ENCODE data around the gene ARRDC4.

ARRDC4 gene

DNA sequence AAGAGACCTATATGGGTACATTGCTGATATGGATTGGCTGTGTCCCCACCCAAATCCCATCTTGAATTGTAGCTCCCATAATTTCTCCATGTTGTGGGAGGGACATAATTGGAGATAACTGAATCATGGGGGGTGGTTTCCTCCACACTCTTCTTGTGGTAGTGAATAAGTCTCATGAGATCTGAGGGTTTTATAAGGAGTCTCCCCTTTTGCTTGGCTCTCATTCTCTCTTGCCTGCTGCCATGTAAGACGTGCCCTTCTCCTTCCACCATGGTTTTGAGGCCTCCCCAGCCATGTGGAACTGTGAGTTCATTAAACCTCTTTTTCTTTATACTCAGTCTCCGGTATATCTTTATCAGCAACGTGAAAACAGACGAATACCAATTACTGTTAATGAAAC, 5.0 kb upstream of the ARRDC4 start:
- H3K9me2 ChIP-seq (ENCODE audit: low read depth, low read length) = no peaks in the 10 kb centered on the region
- no peak overlapping the region for H3K9ac ChIP-seq (ENCODE audit: low read length)

DNA sequence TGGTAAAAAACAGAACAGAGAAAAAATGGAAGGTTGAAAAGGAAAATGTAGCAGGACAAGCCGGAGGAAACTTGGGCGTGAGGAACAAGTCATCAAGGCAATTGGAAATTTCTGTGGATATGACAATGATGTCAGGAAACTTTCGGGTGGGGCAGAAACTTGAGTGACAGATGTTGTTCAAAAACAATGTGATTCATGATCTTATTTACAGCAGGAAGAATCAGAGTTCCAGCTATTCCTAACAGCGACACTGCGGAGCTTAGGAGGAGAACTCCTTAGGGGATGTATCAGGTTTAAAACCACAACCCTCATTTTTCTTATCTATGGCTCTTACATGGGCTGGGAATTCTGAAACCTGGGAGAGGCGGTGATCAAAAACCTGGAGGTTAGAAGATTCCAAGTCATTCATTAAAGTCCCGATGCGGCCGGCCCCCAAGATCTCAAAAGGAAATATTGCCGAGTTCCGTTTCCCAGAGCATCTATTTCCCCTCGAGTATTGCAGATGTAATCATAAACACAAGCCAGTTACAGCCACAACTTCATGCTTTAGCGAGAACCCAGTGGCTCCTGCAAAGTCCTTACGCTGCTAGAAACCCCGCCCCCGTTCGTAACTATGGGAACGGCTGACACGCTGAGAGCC, 659 bp upstream of the ARRDC4 start:
- no peaks in the 10 kb centered on the region for H3K27me3 ChIP-seq (ENCODE audit: insufficient read depth, low read length)
- TF ChIP-seq, protein P1, sequence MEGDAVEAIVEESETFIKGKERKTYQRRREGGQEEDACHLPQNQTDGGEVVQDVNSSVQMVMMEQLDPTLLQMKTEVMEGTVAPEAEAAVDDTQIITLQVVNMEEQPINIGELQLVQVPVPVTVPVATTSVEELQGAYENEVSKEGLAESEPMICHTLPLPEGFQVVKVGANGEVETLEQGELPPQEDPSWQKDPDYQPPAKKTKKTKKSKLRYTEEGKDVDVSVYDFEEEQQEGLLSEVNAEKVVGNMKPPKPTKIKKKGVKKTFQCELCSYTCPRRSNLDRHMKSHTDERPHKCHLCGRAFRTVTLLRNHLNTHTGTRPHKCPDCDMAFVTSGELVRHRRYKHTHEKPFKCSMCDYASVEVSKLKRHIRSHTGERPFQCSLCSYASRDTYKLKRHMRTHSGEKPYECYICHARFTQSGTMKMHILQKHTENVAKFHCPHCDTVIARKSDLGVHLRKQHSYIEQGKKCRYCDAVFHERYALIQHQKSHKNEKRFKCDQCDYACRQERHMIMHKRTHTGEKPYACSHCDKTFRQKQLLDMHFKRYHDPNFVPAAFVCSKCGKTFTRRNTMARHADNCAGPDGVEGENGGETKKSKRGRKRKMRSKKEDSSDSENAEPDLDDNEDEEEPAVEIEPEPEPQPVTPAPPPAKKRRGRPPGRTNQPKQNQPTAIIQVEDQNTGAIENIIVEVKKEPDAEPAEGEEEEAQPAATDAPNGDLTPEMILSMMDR (IDR thresholded peaks at IDR 0.05; ENCODE audit: low read length) = no peak
- TF ChIP-seq EZH2 (IDR thresholded peaks at IDR 0.05; ENCODE audit: borderline replicate concordance, low read length) = no peak
- no peaks in the 10 kb centered on the region for H3K79me2 ChIP-seq (ENCODE audit: insufficient read depth, low read length)
- H2AFZ ChIP-seq (ENCODE audit: low read length) = no peak overlapping the region
- H3K9ac ChIP-seq (ENCODE audit: low read length) = no peak overlapping the region
- H3K36me3 ChIP-seq (ENCODE audit: insufficient read depth, low read length) = no peaks in the 10 kb centered on the region
- H3K4me1 ChIP-seq (ENCODE audit: insufficient read depth, low read length, severe bottlenecking) = no peaks in the 10 kb centered on the region
- no peak overlapping the region for H3K27ac ChIP-seq (ENCODE audit: low read depth, low read length, poor library complexity, severe bottlenecking)
- H3F3A ChIP-seq (ENCODE audit: insufficient read depth, low read length) = no peaks in the 10 kb centered on the region
- H3K9me2 ChIP-seq (ENCODE audit: low read depth, low read length) = no peaks in the 10 kb centered on the region
- H3K9me3 ChIP-seq (ENCODE audit: low read length) = no peaks in the 10 kb centered on the region
- H3K4me2 ChIP-seq (ENCODE audit: low read length) = no peak overlapping the region
- no peaks in the 10 kb centered on the region for H4K20me1 ChIP-seq (ENCODE audit: insufficient read depth, low read length)
- no peak overlapping the region for H3K4me3 ChIP-seq (ENCODE audit: low read depth, low read length, poor library complexity, severe bottlenecking)

More for the DNA sequence above, 5.0 kb upstream of the ARRDC4 start:
- Histone ChIP-seq H3K36me3 (ENCODE audit: insufficient read depth, low read length) (no peaks in the 10 kb centered on the region), H3K4me3 (ENCODE audit: low read depth, low read length, poor library complexity, severe bottlenecking) (no peak overlapping the region), H3K27me3 (ENCODE audit: insufficient read depth, low read length) (no peaks in the 10 kb centered on the region), H3K27ac (ENCODE audit: low read depth, low read length, poor library complexity, severe bottlenecking) (no peak overlapping the region), H3F3A (ENCODE audit: insufficient read depth, low read length) (no peaks in the 10 kb centered on the region), H3K79me2 (ENCODE audit: insufficient read depth, low read length) (no peaks in the 10 kb centered on the region), H3K4me1 (ENCODE audit: insufficient read depth, low read length, severe bottlenecking) (no peaks in the 10 kb centered on the region), H3K9me3 (ENCODE audit: low read length) (no peaks in the 10 kb centered on the region), H3K4me2 (ENCODE audit: low read length) (no peak overlapping the region), H2AFZ (ENCODE audit: low read length) (no peak overlapping the region), H4K20me1 (ENCODE audit: insufficient read depth, low read length) (no peaks in the 10 kb centered on the region)
- TF ChIP-seq EZH2 (IDR thresholded peaks at IDR 0.05; ENCODE audit: borderline replicate concordance, low read length) = no peak
- TF ChIP-seq, protein P1 (IDR thresholded peaks at IDR 0.05; ENCODE audit: low read length) = no peak

DNA sequence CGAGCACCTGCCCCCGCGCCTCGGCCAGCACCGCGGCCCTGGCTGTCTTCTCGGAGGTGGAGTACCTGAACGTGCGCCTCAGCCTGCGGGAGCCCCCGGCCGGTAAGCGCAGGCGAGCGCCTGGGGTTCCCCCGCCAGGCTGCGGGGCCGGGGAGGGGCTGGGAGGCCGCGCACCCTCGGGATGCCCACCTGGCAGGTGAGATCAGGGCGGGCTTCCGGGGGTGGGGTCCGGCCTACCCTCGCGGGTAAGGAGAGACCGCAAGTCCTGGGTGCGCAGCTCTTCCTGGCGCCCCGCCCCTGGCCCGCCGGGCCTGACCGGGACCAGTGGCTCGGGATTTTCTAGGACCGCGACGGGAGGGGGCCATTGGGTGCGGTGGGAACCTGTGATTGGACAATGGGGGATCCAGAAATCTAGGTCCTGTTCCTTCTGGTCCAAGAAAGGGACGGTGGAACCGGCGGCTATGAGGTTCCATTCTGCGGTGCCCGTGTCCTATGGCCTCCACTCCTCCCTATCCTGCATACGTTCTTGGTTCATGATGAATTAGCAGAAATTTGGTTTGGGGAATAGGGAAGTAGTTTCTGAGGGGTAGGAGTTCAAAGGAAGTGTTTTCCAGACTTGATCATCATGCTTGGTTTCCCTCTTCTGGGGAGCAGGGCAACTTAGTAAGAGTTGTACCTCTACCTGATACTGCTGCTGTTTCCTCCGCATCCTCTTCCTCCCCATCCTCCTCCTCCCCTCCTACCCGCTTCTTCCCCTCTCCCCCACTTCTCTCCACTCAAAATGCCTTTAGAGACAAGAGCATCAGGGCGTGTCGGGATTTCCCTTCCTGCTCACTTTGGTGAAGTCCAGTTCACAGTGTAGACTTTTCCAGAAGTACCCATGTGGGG, 808 bp downstream of the ARRDC4 start:
- H3K9me2 ChIP-seq (ENCODE audit: low read depth, low read length) = no peaks in the 10 kb centered on the region
- H3K4me2 ChIP-seq (ENCODE audit: low read length) = no peak overlapping the region
- H3K27ac ChIP-seq (ENCODE audit: low read depth, low read length, poor library complexity, severe bottlenecking) = no peak overlapping the region
- no peak overlapping the region for H3K9ac ChIP-seq (ENCODE audit: low read length)
- H3K79me2 ChIP-seq (ENCODE audit: insufficient read depth, low read length) = no peaks in the 10 kb centered on the region
- H4K20me1 ChIP-seq (ENCODE audit: insufficient read depth, low read length) = no peaks in the 10 kb centered on the region
- H3K9me3 ChIP-seq (ENCODE audit: low read length) = no peaks in the 10 kb centered on the region
- no peaks in the 10 kb centered on the region for H3K4me1 ChIP-seq (ENCODE audit: insufficient read depth, low read length, severe bottlenecking)
- no peaks in the 10 kb centered on the region for H3F3A ChIP-seq (ENCODE audit: insufficient read depth, low read length)
- no peaks in the 10 kb centered on the region for H3K36me3 ChIP-seq (ENCODE audit: insufficient read depth, low read length)
- TF ChIP-seq, protein P1 (IDR thresholded peaks at IDR 0.05; ENCODE audit: low read length) = no peak
- no peak for TF ChIP-seq EZH2 (IDR thresholded peaks at IDR 0.05; ENCODE audit: borderline replicate concordance, low read length)
- H2AFZ ChIP-seq (ENCODE audit: low read length) = no peak overlapping the region
- no peaks in the 10 kb centered on the region for H3K27me3 ChIP-seq (ENCODE audit: insufficient read depth, low read length)
- H3K4me3 ChIP-seq (ENCODE audit: low read depth, low read length, poor library complexity, severe bottlenecking) = no peak overlapping the region
